Measurements from ENCODE around the gene KDM4B. TPM values are rescaled to one million over a fixed set of nuclear protein-coding genes. Genes with fewer than 3 reads are reported as not detected.

KDM4B gene
- total and polyA plus RNA-seq, 9 of the 15 experiments (the other 6 are each of a cell fraction or from before 2014, with no cell fraction given): 0.21 to 29.9 (median 7.3) TPM

GRCh38 chr19:4957981-4958380, 10.9 kb upstream of the KDM4B start:
- POLR2A ChIA-PET: interaction anchor here (1.1 to 1.4 kb wide), 2 partner anchors 10 to 11 kb away, joined by 3 to 5 read pairs; partner anchors contain the start of gene KDM4B
- H4K20me1 ChIP-seq (replicated peaks; ENCODE audit: control insufficient read depth, insufficient read depth, low read length): no peaks in the 10 kb centered on the region
- TF ChIP-seq XRCC4 (IDR thresholded peaks at IDR 0.05; ENCODE audit: extremely low read depth, insufficient read depth, insufficient read length) (no peak), POLR2G (IDR thresholded peaks at IDR 0.05; ENCODE audit: low read depth, low read length) (0 out of 2 replicates have a peak, but pooled peaks have one; percentile 27)
- H2AFZ ChIP-seq (ENCODE audit: low read depth, low read length): no peak overlapping the region
- in situ Hi-C loops (cut with MboI): no loop called here
- H3K36me3 ChIP-seq (ENCODE audit: control insufficient read depth, insufficient read depth, low read length): peaks cover 76% of the 10 kb centered on the region; the same call in 2 of the 3 replicates
- no TSS peak for BruUV-seq (replicated peaks)
- H3K27ac ChIP-seq (ENCODE audit: extremely low read depth, low read depth, low read length): no peak overlapping the region
- intact Hi-C loops (cut with micrococcal nuclease): no loop called here
- DNase-seq (ENCODE audit: extremely low read depth in 1 of 4, low spot score in 3 of 4): no peak
- no peak for ATAC-seq
- CTCF ChIA-PET (ENCODE audit: low intra/inter-chr PET ratio): no interaction called here
- no peak overlapping the region for H3K4me3 ChIP-seq
- no peaks in the 10 kb centered on the region for H3K9me1 ChIP-seq (ENCODE audit: control insufficient read depth, insufficient read depth, low read length)
- no peak overlapping the region for H3K4me2 ChIP-seq (ENCODE audit: insufficient read depth, low read length)
- 93% methylated on average over 7 of the region's 8 CpGs for WGBS (ENCODE audit: insufficient coverage, low coverage, missing lambda C conversion rate)
- no peaks in the 10 kb centered on the region for H3K27me3 ChIP-seq (ENCODE audit: control insufficient read depth in 2 of 2, insufficient read depth in 2 of 2, low read length in 2 of 2)
- H3K79me2 ChIP-seq (ENCODE audit: control insufficient read depth, insufficient read depth, low read length): no peaks in the 10 kb centered on the region
- H3K9me3 ChIP-seq (replicated peaks; ENCODE audit: control insufficient read depth, insufficient read depth, low read depth, low read length): no peaks in the 10 kb centered on the region
- H3K4me1 ChIP-seq (replicated peaks in 1 of 2; ENCODE audit: control insufficient read depth in 2 of 2, insufficient read depth in 2 of 2, low read length in 2 of 2): peaks cover 0 to 12% of the 10 kb centered on the region in 2 experiments; a peak in 2 of 5 replicates
- H3K9ac ChIP-seq (ENCODE audit: insufficient read depth in 1 of 2, low read depth in 2 of 2, low read length in 2 of 2): peak overlapping the region in 1 of 2 experiments; percentile 52; a peak in 2 of 4 replicates
- no peak for FAIRE-seq

GRCh38 chr19:4962085-4962619, 6.8 kb upstream of the KDM4B start:
- intact Hi-C loops (cut with micrococcal nuclease) (no loop called here), in situ Hi-C loops (cut with MboI) (no loop called here)
- no peaks in the 10 kb centered on the region for H3K9me1 ChIP-seq (ENCODE audit: control insufficient read depth, insufficient read depth, low read length)
- H3K9ac ChIP-seq (ENCODE audit: insufficient read depth in 1 of 2, low read depth in 2 of 2, low read length in 2 of 2): no peak overlapping the region
- ChIA-PET POLR2A (no interaction called here), CTCF (ENCODE audit: low intra/inter-chr PET ratio) (no interaction called here)
- no peaks in the 10 kb centered on the region for H3K9me3 ChIP-seq (replicated peaks; ENCODE audit: control insufficient read depth, insufficient read depth, low read depth, low read length)
- peaks cover 48% of the 10 kb centered on the region; the same call in 2 of the 3 replicates for H3K36me3 ChIP-seq (ENCODE audit: control insufficient read depth, insufficient read depth, low read length)
- H3K4me1 ChIP-seq (replicated peaks in 1 of 2; ENCODE audit: control insufficient read depth in 2 of 2, insufficient read depth in 2 of 2, low read length in 2 of 2): peaks cover 2 to 16% of the 10 kb centered on the region in 2 experiments; a peak in 4 of 5 replicates
- 93% methylated on average over 7 of the region's 7 CpGs for WGBS (ENCODE audit: insufficient coverage, low coverage, missing lambda C conversion rate)
- FAIRE-seq: no peak
- DNase-seq (ENCODE audit: extremely low read depth in 1 of 4, low spot score in 3 of 4): no peak
- no peak overlapping the region for H2AFZ ChIP-seq (ENCODE audit: low read depth, low read length)
- no peaks in the 10 kb centered on the region for H3K79me2 ChIP-seq (ENCODE audit: control insufficient read depth, insufficient read depth, low read length)
- no peak for ATAC-seq
- H3K4me2 ChIP-seq (ENCODE audit: insufficient read depth, low read length): no peak overlapping the region
- BruUV-seq (replicated peaks): no TSS peak
- H3K27ac ChIP-seq (ENCODE audit: extremely low read depth, low read depth, low read length): no peak overlapping the region
- H3K27me3 ChIP-seq (ENCODE audit: control insufficient read depth in 2 of 2, insufficient read depth in 2 of 2, low read length in 2 of 2): no peaks in the 10 kb centered on the region
- H3K4me3 ChIP-seq: no peak overlapping the region
- H4K20me1 ChIP-seq (replicated peaks; ENCODE audit: control insufficient read depth, insufficient read depth, low read length): no peaks in the 10 kb centered on the region
- no peak for TF ChIP-seq PRMT5 (CRISPR knock-in tag; IDR thresholded peaks at IDR 0.05)
- no peak for TF ChIP-seq ZFX (CRISPR knock-in tag; IDR thresholded peaks at IDR 0.05)
- no peak for TF ChIP-seq MCM7 (IDR thresholded peaks at IDR 0.05)
- TF ChIP-seq ARID3B (CRISPR knock-in tag; IDR thresholded peaks at IDR 0.05; ENCODE audit: borderline replicate concordance): no peak
- no peak for TF ChIP-seq ZSCAN29 (IDR thresholded peaks at IDR 0.05)
- no peak for TF ChIP-seq ETV1 (tag; conservative IDR thresholded peaks at IDR 0.05; ENCODE audit: low read depth)
- 0 out of 4 replicates have a peak, but pooled peaks of 1 of the 2 experiments have one; percentile 54 for TF ChIP-seq KDM1A (IDR thresholded peaks at IDR 0.05)
- no peak for TF ChIP-seq HDGF (IDR thresholded peaks at IDR 0.05)
- no peak for TF ChIP-seq KLF10 (CRISPR knock-in tag; IDR thresholded peaks at IDR 0.05)
- no peak for TF ChIP-seq SAFB2 (IDR thresholded peaks at IDR 0.05; ENCODE audit: borderline replicate concordance, low read depth, low read length, severe bottlenecking)
- no peak for TF ChIP-seq ZNF551 (CRISPR knock-in tag; IDR thresholded peaks at IDR 0.05)
